H1 (cell line): ENCODE measurements around the gene GLRA1. TPM values are rescaled to one million over a fixed set of nuclear protein-coding genes. Genes with fewer than 3 reads are reported as not detected.

Experiments used
- CTCF ChIA-PET: fragments of 300-600 bp; sonication (Branson Sonifier 250); formaldehyde crosslinking; loops from one replicate; lab custom pipeline; 2021; ENCODE audit not compliant: partially characterized antibody; lab: Charles Lee
- POLR2A ChIA-PET: fragments of 300-600 bp; sonication (Branson Sonifier 250); formaldehyde crosslinking; loops from one replicate; lab custom pipeline; 2021; ENCODE audit warnings: inconsistent platforms; ENCODE audit not compliant: partially characterized antibody; lab: Charles Lee
- DNase-seq, 2 experiments: peaks; one replicate each; pipeline versions ENCODE4 v3.0.0 to v3.0.0-alpha.2; 2010 to 2022; ENCODE audit warnings: low spot score in 2 of 2, low read depth in 1 of 2, mixed read lengths in 1 of 2
- FAIRE-seq: peaks from 2 replicates; lab custom pipeline; 2011; peaks lifted over from hg19 to GRCh38; lab: Jason Lieb, UNC
- H2AFZ ChIP-seq: 2 replicates; pipeline ENCODE4 v1.8.1; 2012; ENCODE audit warnings: low read length, inconsistent platforms
- H2AK5ac ChIP-seq: 2 replicates; pipeline ENCODE4 v1.6.1; 2013; ENCODE audit warnings: low read depth, low read length
- H2BK120ac ChIP-seq: replicated peaks from 2 replicates; pipeline ENCODE3; 2013; ENCODE audit warnings: low read depth, low read length, inconsistent platforms
- H2BK12ac ChIP-seq: 2 replicates; pipeline ENCODE4 v1.6.1; 2013; ENCODE audit warnings: low read depth, low read length
- H2BK15ac ChIP-seq: 2 replicates; pipeline ENCODE4 v1.6.1; 2013; ENCODE audit warnings: low read length
- H2BK20ac ChIP-seq: 2 replicates; pipeline ENCODE4 v1.6.1; 2013; ENCODE audit warnings: low read length
- H2BK5ac ChIP-seq: 2 replicates; pipeline ENCODE4 v1.6.1; 2013; ENCODE audit warnings: low read depth, low read length
- H3K14ac ChIP-seq: 2 replicates; pipeline ENCODE4 v1.6.1; 2013; ENCODE audit warnings: inconsistent platforms; ENCODE audit not compliant: insufficient read length
- H3K18ac ChIP-seq: 2 replicates; pipeline ENCODE4 v1.6.1; 2013; ENCODE audit warnings: low read length; ENCODE audit errors: extremely low read depth
- H3K23ac ChIP-seq: 2 replicates; pipeline ENCODE4 v1.6.1; 2013; ENCODE audit warnings: inconsistent platforms; ENCODE audit not compliant: insufficient read length
- H3K23me2 ChIP-seq: 2 replicates; pipeline ENCODE4 v1.6.1; 2013; ENCODE audit warnings: low read depth, low read length
- H3K27ac ChIP-seq: 2 replicates; pipeline ENCODE4 v1.6.1; 2011; ENCODE audit warnings: low read depth, low read length, inconsistent platforms
- H3K27me3 ChIP-seq, 4 experiments: replicated peaks in 1 of 4; 1 replicate in 1 of 4; 2 replicates in 3 of 4; pipeline versions ENCODE4 v1.6.1 to v1.8.1; 2011 to 2013; ENCODE audit warnings: low read length in 3 of 4, mild to moderate bottlenecking in 3 of 4, inconsistent platforms in 2 of 4, mixed read lengths in 2 of 4, moderate library complexity in 1 of 4; ENCODE audit not compliant: control insufficient read depth in 3 of 4, insufficient read depth in 3 of 4; ENCODE audit errors: extremely low read depth in 1 of 4
- H3K36me3 ChIP-seq, 4 experiments: 2 replicates each; pipeline versions ENCODE4 v1.6.1 to v1.8.1; 2011 to 2013; ENCODE audit warnings: mild to moderate bottlenecking in 4 of 4, low read length in 3 of 4, moderate library complexity in 2 of 4, control low read depth in 1 of 4, inconsistent platforms in 1 of 4; ENCODE audit not compliant: insufficient read depth in 4 of 4, control insufficient read depth in 2 of 4
- H3K4ac ChIP-seq: replicated peaks from 2 replicates; pipeline ENCODE3; 2013; ENCODE audit warnings: low read length, low read depth, mixed read lengths, inconsistent platforms; ENCODE audit not compliant: insufficient read length
- H3K4me1 ChIP-seq, 4 experiments: replicated peaks in 1 of 4; 1 replicate in 1 of 4; 2 replicates in 3 of 4; pipeline versions ENCODE4 v1.6.1 to v1.8.1; 2011 to 2013; ENCODE audit warnings: low read length in 3 of 4, inconsistent platforms in 2 of 4, mixed read lengths in 1 of 4; ENCODE audit not compliant: insufficient read depth in 4 of 4, control insufficient read depth in 3 of 4
- H3K4me2 ChIP-seq, 2 experiments: 2 replicates each; pipeline versions ENCODE4 v1.6.1 to v1.8.1; 2011 to 2013; ENCODE audit warnings: low read depth in 2 of 2, low read length in 2 of 2, control low read depth in 1 of 2, inconsistent platforms in 1 of 2, mild to moderate bottlenecking in 1 of 2; ENCODE audit not compliant: insufficient read depth in 1 of 2
- H3K4me3 ChIP-seq, 4 experiments: fragments of 200-600, 300-600 bp in 1 of 4; sonication (generic), shearing (Covaris generic), sonication (Bioruptor Twin) in 1 of 4; 2 replicates each; pipeline versions ENCODE4 v1.5.1 to v1.8.1; 2011 to 2016; ENCODE audit warnings: low read length in 4 of 4, low read depth in 3 of 4, control low read depth in 2 of 4, inconsistent platforms in 2 of 4, mild to moderate bottlenecking in 2 of 4, mixed read lengths in 1 of 4, moderate library complexity in 1 of 4; ENCODE audit not compliant: insufficient read depth in 2 of 4; ENCODE audit errors: extremely low read depth in 1 of 4
- H3K56ac ChIP-seq: replicated peaks from 2 replicates; pipeline ENCODE3; 2013; ENCODE audit warnings: low read depth, mild to moderate bottlenecking, mixed read lengths, low read length, inconsistent platforms; ENCODE audit not compliant: insufficient read length
- H3K79me1 ChIP-seq: 2 replicates; pipeline ENCODE4 v1.6.1; 2013; ENCODE audit warnings: low read depth, low read length, control low read depth
- H3K79me2 ChIP-seq, 2 experiments: 2 replicates each; pipeline versions ENCODE4 v1.6.1 to v1.8.1; 2012 to 2013; ENCODE audit warnings: low read length in 2 of 2, mild to moderate bottlenecking in 2 of 2, inconsistent platforms in 1 of 2; ENCODE audit not compliant: insufficient read depth in 2 of 2, control insufficient read depth in 1 of 2
- H3K9ac ChIP-seq, 4 experiments: replicated peaks in 1 of 4; 1 replicate in 1 of 4; 2 replicates in 3 of 4; pipeline versions ENCODE4 v1.6.1 to v1.8.1; 2011 to 2013; ENCODE audit warnings: low read depth in 3 of 4, low read length in 3 of 4, control low read depth in 2 of 4, mild to moderate bottlenecking in 2 of 4, moderate library complexity in 2 of 4, inconsistent platforms in 1 of 4; ENCODE audit errors: extremely low read depth in 1 of 4
- H3K9me3 ChIP-seq, 2 experiments: 2 replicates each; pipeline versions ENCODE4 v1.6.1 to v1.8.1; 2012 to 2013; ENCODE audit warnings: mild to moderate bottlenecking in 2 of 2, moderate library complexity in 2 of 2, control low read depth in 1 of 2, inconsistent platforms in 1 of 2, low read depth in 1 of 2, low read length in 1 of 2, mixed read lengths in 1 of 2; ENCODE audit not compliant: insufficient read depth in 2 of 2
- H4K20me1 ChIP-seq, 2 experiments: replicated peaks in 1 of 2; 2 replicates each; pipeline versions ENCODE3 to v1.8.1; 2011 to 2013; ENCODE audit warnings: inconsistent platforms in 2 of 2, low read length in 2 of 2, mild to moderate bottlenecking in 1 of 2; ENCODE audit not compliant: insufficient read depth in 2 of 2, control insufficient read depth in 1 of 2
- H4K5ac ChIP-seq: 2 replicates; pipeline ENCODE4 v1.6.1; 2013; ENCODE audit warnings: low read length, low read depth, mixed read lengths, inconsistent platforms; ENCODE audit not compliant: insufficient read length
- H4K8ac ChIP-seq: 2 replicates; pipeline ENCODE4 v1.8.0; 2013; ENCODE audit warnings: mild to moderate bottlenecking, moderate library complexity, low read length, inconsistent platforms; ENCODE audit not compliant: insufficient read depth; ENCODE audit errors: extremely low read depth
- H4K91ac ChIP-seq: replicated peaks from 2 replicates; pipeline ENCODE3; 2013; ENCODE audit warnings: low read length, mixed read lengths, inconsistent platforms; ENCODE audit not compliant: insufficient read length
- WGBS, 2 experiments: shearing (Covaris generic) in 1 of 2; methylation state at CpG; one replicate each; pipeline versions ENCODE4 v1.1.6 to v1.1.7; 2013 to 2015; ENCODE audit warnings: low lambda C conversion rate in 2 of 2, mixed read lengths in 2 of 2, inconsistent platforms in 1 of 2, low coverage in 1 of 2, missing lambda C conversion rate in 1 of 2; ENCODE audit not compliant: insufficient replicate concordance in 2 of 2, insufficient coverage in 1 of 2, insufficient read length in 1 of 2; ENCODE audit errors: extremely low coverage in 1 of 2, missing lambda C conversion rate in 1 of 2; 5-methylcytosine and 5-hydroxymethylcytosine counted together
- polyA plus RNA-seq, 7 experiments: library from polyadenylated mRNA; depleted of rRNA in 3 of 7; stranded (reverse) in 5 of 7; unstranded in 2 of 7; fragments of >200 nt in 5 of 7; fragments of 200-250 nt in 2 of 7; gene quantifications; 1 replicate in 5 of 7; 2 replicates in 1 of 7; 4 replicates in 1 of 7; pipeline versions ENCODE4 v1.2.1 to v1.2.3, GENCODE V29; 2011 to 2013; ENCODE audit warnings: missing spikeins in 2 of 7, mixed read lengths in 2 of 7
- total RNA-seq: library from RNA; stranded (reverse); fragmentation: NEBNext Ultra II Directional; extraction: Animal tissue kit (Norgen Biotek cat#: 25700); gene quantifications from 2 replicates; pipeline ENCODE4 v1.2.1, GENCODE V29; 2021

GLRA1 gene
- total and polyA plus RNA-seq, 2 of the 8 experiments (the other 6 are each of a cell fraction or from before 2014, with no cell fraction given) = not detected

- peaks cover 0 to 6% (median 3%) of the 10 kb centered on the region in 4 experiments; a peak in 5 of 7 replicates for H3K4me1 ChIP-seq
- H3K4me2 ChIP-seq = no peak overlapping the region
- no peak overlapping the region for H3K23ac ChIP-seq
- no peak overlapping the region for H2AK5ac ChIP-seq
- H3K36me3 ChIP-seq = no peaks in the 10 kb centered on the region
- ChIA-PET CTCF (interaction anchor here (1.5 kb wide), 1 partner anchor 245 kb away, joined by 4 read pairs; no protein-coding TSS in a partner anchor), POLR2A (no interaction called here)
- no peaks in the 10 kb centered on the region for H3K79me2 ChIP-seq
- WGBS, 2 experiments = 83% methylated on average over 1 of the region's 1 CpG; no CpG with 5 or more reads in 1 of the 2 experiments
- peaks cover 0 to 3% of the 10 kb centered on the region in 2 experiments for H4K20me1 ChIP-seq
- H3K18ac ChIP-seq = no peak overlapping the region
- no peak overlapping the region for H3K9ac ChIP-seq
- H2BK15ac ChIP-seq = no peak overlapping the region
- FAIRE-seq = no peak
- H3K14ac ChIP-seq = no peak overlapping the region
- H3K79me1 ChIP-seq = no peaks in the 10 kb centered on the region
- no peaks in the 10 kb centered on the region; the same call in 1 of the 2 replicates for H3K23me2 ChIP-seq
- H3K9me3 ChIP-seq = no peaks in the 10 kb centered on the region
- H3K27me3 ChIP-seq = peaks cover 32 to 49% (median 41%) of the 10 kb centered on the region in 4 experiments
- H2BK20ac ChIP-seq = no peak overlapping the region
- H2AFZ ChIP-seq = no peak overlapping the region
- H3K27ac ChIP-seq = no peak overlapping the region
- H2BK12ac ChIP-seq = no peak overlapping the region
- H3K56ac ChIP-seq = no peak overlapping the region
- no peak overlapping the region for H4K91ac ChIP-seq
- no peak overlapping the region for H2BK120ac ChIP-seq
- H4K8ac ChIP-seq = no peak overlapping the region
- no peak overlapping the region for H3K4ac ChIP-seq
- no peak overlapping the region for H3K4me3 ChIP-seq
- H4K5ac ChIP-seq = no peak overlapping the region
- no peak for DNase-seq
- no peak overlapping the region for H2BK5ac ChIP-seq
Observed at GRCh38 chr5:151897896-151898295, 26.8 kb downstream of the GLRA1 start.
